LNCAP (cell line): Measurements from ENCODE around the gene PSG7.
"Not testable (repeated sequence)": the region's sequence is repeated elsewhere in the genome, so short reads cannot be mapped to it uniquely, and the experiment has no call there.

ENCODE experiments used
- CTCF ChIP-seq: fragments of 450-650 bp; IDR thresholded peaks from 2 replicates; pipeline ENCODE4 v1.5.1; 2017; ENCODE audit warnings: mild to moderate bottlenecking

Gene PSG7

DNA sequence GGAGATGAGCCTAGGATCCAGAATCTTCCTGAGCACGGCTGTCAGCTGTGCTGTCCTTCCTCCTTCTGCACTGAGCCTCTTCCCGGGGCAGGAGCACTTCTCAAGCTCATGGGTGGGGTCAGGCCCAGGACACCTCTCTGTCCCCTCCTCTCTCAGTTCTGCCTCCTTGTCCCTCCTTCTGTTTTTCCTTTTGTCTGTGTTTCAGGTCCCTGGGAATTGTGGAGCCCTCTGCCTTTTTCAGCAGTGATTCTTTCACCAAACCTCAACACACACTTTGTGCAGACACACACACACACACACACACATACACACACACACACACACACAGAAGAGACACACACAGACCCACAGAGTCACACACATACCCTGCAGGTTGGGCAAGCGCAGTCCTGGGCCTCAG lies at the start of gene PSG7:
TSS of gene PSG7 (minus strand) at position 101 of the 400 bp plus-strand sequence. CDS start 131 bp downstream, outside the sequence.
- not testable (repeated sequence) for TF ChIP-seq CTCF

DNA sequence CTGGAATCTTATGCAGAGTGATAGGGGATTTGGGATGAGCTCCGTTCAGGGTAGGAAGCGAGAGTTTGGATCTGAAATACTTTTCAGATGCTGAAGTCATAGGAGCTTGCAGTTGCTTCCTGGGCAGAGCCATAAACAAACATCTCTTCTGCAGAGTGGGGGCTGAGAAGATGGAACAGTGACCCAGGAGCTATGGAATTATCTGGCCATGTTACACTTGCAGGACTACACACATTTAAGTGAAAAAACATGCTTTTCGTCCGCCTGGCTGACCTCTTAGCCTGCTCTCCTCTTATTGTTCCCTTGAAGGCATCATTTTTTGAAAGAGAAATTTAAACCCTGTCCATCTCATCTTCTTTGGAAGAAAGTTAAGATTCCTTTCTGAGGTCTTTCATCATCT lies 48.6 kb upstream of the PSG7 start:
- TF ChIP-seq CTCF: no peak

DNA sequence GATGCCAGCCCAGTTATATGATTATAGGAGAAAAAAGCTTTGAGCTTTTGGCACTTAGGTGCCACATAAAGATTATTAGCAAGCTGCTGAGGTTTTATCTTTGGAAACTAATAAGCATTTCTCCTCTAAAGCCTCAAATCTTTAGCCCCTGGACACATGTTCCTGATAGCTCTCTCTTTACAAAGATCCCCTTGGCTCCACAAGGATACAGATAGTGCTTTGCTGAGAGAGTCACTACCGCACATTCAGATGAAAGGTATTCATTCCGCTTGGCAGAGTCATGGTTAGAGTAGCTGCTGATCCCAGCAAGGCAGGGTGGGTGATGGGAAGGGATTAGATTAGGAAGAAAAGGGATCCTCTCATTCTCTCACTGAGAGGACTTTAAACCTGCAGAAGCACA lies 28.2 kb upstream of the PSG7 start:
- TF ChIP-seq CTCF: no peak

GRCh38 chr19:42961119-42961518 lies 24.1 kb upstream of the PSG7 start:
- TF ChIP-seq CTCF: no peak

DNA sequence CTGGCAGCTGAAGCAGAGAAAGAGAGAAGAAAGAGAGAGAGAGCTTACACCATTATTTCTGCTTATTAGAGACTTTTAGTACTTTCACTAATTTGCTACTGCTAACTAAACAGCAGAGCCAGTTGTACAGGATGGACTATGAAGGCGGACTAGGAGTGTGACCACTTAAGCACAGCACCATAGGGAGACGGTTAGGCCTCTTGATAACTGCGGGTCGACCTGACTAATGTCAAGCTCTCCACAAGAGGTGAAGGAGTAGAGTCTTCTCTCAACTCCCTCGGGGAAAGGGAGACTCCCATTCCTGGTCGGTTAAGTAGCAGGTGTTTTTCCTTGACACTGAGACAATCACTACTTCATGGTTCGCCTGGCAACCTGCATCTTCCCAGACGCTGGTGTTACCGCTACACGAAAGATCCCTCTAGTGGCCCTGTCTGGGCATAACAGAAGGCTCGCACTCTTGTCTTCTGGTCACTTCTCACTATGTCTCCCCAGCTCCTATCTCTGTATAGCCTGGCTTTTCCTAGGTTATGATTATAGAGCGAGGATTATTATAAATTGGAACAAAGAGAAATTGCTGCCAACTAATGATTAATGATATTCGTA lies 5.3 kb upstream of the PSG7 start:
- peak; percentile 41 for TF ChIP-seq CTCF

GRCh38 chr19:42928896-42929295 lies 8.1 kb downstream of the PSG7 start:
- TF ChIP-seq CTCF: no peak

DNA sequence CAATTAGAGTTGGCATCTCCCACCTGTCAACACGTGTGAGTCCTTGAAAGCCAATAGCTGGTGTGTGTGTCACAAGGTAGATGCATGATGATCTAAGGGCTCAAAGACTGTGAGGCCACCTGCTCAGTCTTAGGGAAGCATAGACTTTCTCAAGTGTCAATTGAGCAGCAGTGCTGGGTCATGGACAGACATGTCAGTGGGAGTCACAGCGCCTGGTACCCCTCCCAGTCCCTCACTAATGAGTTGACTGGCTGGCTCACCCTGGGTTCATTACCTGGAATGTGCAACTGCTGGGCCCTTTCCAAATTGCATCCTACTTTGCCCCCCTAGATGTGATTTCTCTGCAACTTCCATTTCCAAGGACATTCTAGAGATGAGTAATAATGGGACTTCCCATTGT lies 10.2 kb downstream of the PSG7 start:
- TF ChIP-seq CTCF: no peak

- peak; percentile 56; the same call in 1 of the 2 replicates for TF ChIP-seq CTCF
These were observed 13.9 kb downstream of the PSG7 start for GRCh38 chr19:42923106-42923505.
